Pancreas (tissue), 10 donors: ENCODE measurements around the gene FUCA1. TPM values are rescaled to one million over a fixed set of nuclear protein-coding genes. Genes with fewer than 3 reads are reported as not detected.

Experiments used
- ATAC-seq, 4 donors: fragments of 200-7000 bp; cut with Tn5 transposase; one replicate each; pipeline versions ENCODE4 v1.8.0 to v1.9.1; 2020; ENCODE audit warnings: mild to moderate bottlenecking in 4 of 4, moderate library complexity in 4 of 4
- DNase-seq, 6 donors: peaks; one replicate each; pipeline ENCODE4 v3.0.0-alpha.2; 2020
- FAIRE-seq: peaks from 2 replicates; lab custom pipeline; 2012; peaks lifted over from hg19 to GRCh38; lab: Jason Lieb, UNC
- H3K27ac ChIP-seq, 4 donors: fragments of 200-600 bp; sonication (generic); 1 replicate in 3 of 4; 2 replicates in 1 of 4; pipeline versions ENCODE4 v1.5.0 to v1.8.0; 2020
- H3K27me3 ChIP-seq, 4 donors: fragments of 200-600 bp; one replicate each; pipeline ENCODE4 v1.8.0; 2021
- H3K36me3 ChIP-seq, 3 donors: fragments of 200-600 bp; sonication (generic) in 1 of 3; one replicate each; pipeline versions ENCODE4 v1.5.0 to v1.8.0; 2020 to 2021
- H3K4me1 ChIP-seq, 3 donors: fragments of 200-600 bp; one replicate each; pipeline ENCODE4 v1.8.0; 2021
- H3K4me3 ChIP-seq, 4 donors: fragments of 200-600 bp; sonication (generic) in 2 of 4; one replicate each; pipeline versions ENCODE4 v1.5.0 to v1.8.0; 2020 to 2021
- H3K9me3 ChIP-seq, 4 donors: fragments of 200-600 bp; one replicate each; pipeline ENCODE4 v1.8.0; 2021
- WGBS, 2 donors: extraction: QIAGEN DNeasy Blood & Tissue Kit; methylation state at CpG; one replicate each; pipeline ENCODE4 v1.1.7; 2013; 5-methylcytosine and 5-hydroxymethylcytosine counted together
- intact Hi-C, 3 donors: fragments of 100-400 bp; cut with DNase I; formaldehyde crosslinking; loops; one replicate each; pipeline versions ENCODE4 v1.11.1 to v1.14.2; 2022
- polyA plus RNA-seq, 2 donors: library from polyadenylated mRNA; stranded (reverse); fragments of 200-250 nt; gene quantifications; one replicate each; pipeline ENCODE4 v1.2.3, GENCODE V29; 2013
- total RNA-seq, 6 donors: library from RNA; stranded (reverse); fragmentation: NEBNext Ultra II Directional in 4 of 6; extraction: Animal tissue kit (Norgen Biotek cat#: 25700) in 4 of 6; gene quantifications; one replicate each; pipeline versions ENCODE4 v1.2.1 to v1.2.4, GENCODE V29; 2021 to 2023
- TF ChIP-seq, protein P1 (sequence below), 4 donors: fragments of 200-600 bp; sonication (generic) in 3 of 4; IDR thresholded peaks; one replicate each; pipeline versions ENCODE4 v1.5.0 to v1.8.0; 2021; ENCODE audit warnings: antibody characterized with exemption in 4 of 4
- donor health status: healthy with polysubstance abuse.
- donor health status: DM: no; HTN: no; CAD: no; lungs with moderate emphysema.
- donor health status: DM: no; HTN: no; CAD: no.
- donor health status: control.
- donor health status: control.
- donor health status: Bipolar disorder and iron deficiency.
- donor health status: DM: yes; HTN: yes; CAD: no.
- donor health status: DM: no; HTN: no; CAD: no.
- donor health status: DM: no; HTN: no; CAD: no.
- donor health status: DM: yes; HTN: yes; CAD: no.

FUCA1 gene
- total and polyA plus RNA-seq, 8 donors: 8.3 to 27.8 (median 15.7) TPM

DNA sequence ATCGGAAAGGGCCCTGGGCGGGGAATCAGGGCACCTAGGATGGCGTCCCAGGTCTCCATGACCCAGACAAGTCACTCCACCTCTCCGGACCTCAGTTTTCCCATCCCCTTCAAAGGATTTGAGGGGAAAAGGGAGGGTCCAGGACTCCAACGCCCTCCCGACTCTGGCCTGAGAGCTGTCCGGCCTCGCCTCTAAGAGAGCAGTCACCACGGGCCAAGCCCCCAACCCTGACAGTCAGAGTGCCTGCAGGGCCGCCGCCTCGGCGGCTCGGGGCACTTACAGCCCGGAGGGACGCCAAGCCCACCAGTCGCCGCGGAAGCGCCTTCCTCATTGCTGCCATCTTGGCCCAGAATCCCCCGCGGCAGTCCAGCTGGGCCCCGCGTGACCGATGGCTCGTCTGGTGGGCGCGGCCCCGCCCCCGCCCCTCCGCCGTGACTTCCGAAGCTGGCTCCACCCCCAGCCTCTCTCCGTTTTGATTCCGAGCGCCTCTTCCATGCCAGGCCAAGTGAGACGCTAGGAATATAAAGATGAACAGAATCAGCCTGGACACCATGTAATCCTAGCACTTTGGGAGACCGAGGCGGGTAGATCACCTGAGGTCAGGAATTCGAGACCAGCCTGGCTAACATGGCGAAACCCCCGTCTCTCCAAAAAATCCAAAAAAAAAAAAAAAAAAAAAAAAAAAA is 42.9 kb downstream of the FUCA1 start, which contains the start of gene HMGCL:
TSS of gene HMGCL (minus strand) at position 354 of the 686 bp plus-strand sequence. CDS start at position 340, 14 bp downstream.
- Histone ChIP-seq H3K27me3 (no peaks in the 10 kb centered on the region), H3K4me3 (peak within 1 kb of the TSS; percentile 76 to 99 (median 90)), H3K9me3 (no peaks in the 10 kb centered on the region), H3K36me3 (no peaks in the 10 kb centered on the region), H3K27ac (peak within 1 kb of the TSS; percentile 77 to 91 (median 87)), H3K4me1 (peaks cover 0 to 6% (median 3%) of the 10 kb centered on the region in 3 donors)
- peak; percentile 86 to 95 (median 92) for DNase-seq
- WGBS, 2 donors: 0% methylated on average over 42 of the region's 42 CpGs
- peak; percentile 98 to 100 (median 100) for ATAC-seq
- TF ChIP-seq, protein P1, sequence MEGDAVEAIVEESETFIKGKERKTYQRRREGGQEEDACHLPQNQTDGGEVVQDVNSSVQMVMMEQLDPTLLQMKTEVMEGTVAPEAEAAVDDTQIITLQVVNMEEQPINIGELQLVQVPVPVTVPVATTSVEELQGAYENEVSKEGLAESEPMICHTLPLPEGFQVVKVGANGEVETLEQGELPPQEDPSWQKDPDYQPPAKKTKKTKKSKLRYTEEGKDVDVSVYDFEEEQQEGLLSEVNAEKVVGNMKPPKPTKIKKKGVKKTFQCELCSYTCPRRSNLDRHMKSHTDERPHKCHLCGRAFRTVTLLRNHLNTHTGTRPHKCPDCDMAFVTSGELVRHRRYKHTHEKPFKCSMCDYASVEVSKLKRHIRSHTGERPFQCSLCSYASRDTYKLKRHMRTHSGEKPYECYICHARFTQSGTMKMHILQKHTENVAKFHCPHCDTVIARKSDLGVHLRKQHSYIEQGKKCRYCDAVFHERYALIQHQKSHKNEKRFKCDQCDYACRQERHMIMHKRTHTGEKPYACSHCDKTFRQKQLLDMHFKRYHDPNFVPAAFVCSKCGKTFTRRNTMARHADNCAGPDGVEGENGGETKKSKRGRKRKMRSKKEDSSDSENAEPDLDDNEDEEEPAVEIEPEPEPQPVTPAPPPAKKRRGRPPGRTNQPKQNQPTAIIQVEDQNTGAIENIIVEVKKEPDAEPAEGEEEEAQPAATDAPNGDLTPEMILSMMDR (IDR thresholded peaks at IDR 0.05): no peak
- intact Hi-C loops: no loop called here
- no peak for FAIRE-seq

- Histone ChIP-seq H3K36me3 (no peaks in the 10 kb centered on the region), H3K27me3 (no peaks in the 10 kb centered on the region), H3K4me1 (peaks cover 0 to 6% (median 3%) of the 10 kb centered on the region in 3 donors), H3K4me3 (peak overlapping the region; percentile 76 to 99 (median 90)), H3K27ac (peak overlapping the region; percentile 77 to 91 (median 87)), H3K9me3 (no peaks in the 10 kb centered on the region)
- intact Hi-C loops: no loop called here
- FAIRE-seq (no peak), DNase-seq (no peak), ATAC-seq (peak in 3 of 4 donors; percentile 13 to 27 (median 19))
- 0 to 2% methylated on average over 8 of the region's 8 CpGs for WGBS, 2 donors
- TF ChIP-seq, protein P1 (IDR thresholded peaks at IDR 0.05): no peak
These were observed 43.4 kb downstream of the FUCA1 start for GRCh38 chr1:23824711-23825075.

- TF ChIP-seq, protein P1 (IDR thresholded peaks at IDR 0.05): no peak
- no peak overlapping the region for H3K4me3 ChIP-seq
- FAIRE-seq (no peak), ATAC-seq (no peak), DNase-seq (no peak)
- 77% methylated on average over 7 of the region's 7 CpGs for WGBS, 2 donors
- peaks cover 0 to 6% (median 3%) of the 10 kb centered on the region in 3 donors for H3K4me1 ChIP-seq
- no peaks in the 10 kb centered on the region for H3K9me3 ChIP-seq
- H3K27ac ChIP-seq: no peak overlapping the region
- H3K36me3 ChIP-seq: no peaks in the 10 kb centered on the region
- intact Hi-C loops: no loop called here
- no peaks in the 10 kb centered on the region for H3K27me3 ChIP-seq
These were observed 44.3 kb downstream of the FUCA1 start for GRCh38 chr1:23823767-23824166.

DNA sequence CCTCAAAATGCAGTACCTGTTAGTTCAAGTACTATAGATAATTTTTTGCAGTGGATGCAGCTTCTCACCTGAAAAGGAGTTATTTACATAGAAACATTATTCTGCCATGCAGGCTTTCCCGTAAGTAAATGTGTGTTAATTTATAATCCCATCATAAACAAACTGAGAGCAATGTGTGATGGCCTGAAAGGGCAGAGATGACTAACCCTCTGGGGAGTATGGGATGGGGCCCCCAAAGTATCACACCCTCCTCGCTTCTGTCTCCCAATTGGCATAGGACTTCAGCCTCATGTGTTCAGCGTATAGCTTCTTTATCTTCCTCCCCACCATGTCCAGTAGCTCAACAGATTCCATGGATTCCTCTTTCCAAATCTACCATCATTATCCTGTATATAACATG is 50.5 kb downstream of the FUCA1 start:
- Histone ChIP-seq H3K27me3 (no peaks in the 10 kb centered on the region), H3K9me3 (no peaks in the 10 kb centered on the region), H3K27ac (no peak overlapping the region), H3K4me1 (no peaks in the 10 kb centered on the region), H3K36me3 (peaks cover 0 to 46% (median 18%) of the 10 kb centered on the region in 3 donors), H3K4me3 (no peak overlapping the region)
- intact Hi-C loops: no loop called here
- WGBS, 2 donors: 85 to 89% methylated on average over 3 of the region's 3 CpGs
- DNase-seq (no peak), ATAC-seq (no peak), FAIRE-seq (no peak)
- TF ChIP-seq, protein P1 (IDR thresholded peaks at IDR 0.05): no peak

- H3K36me3 ChIP-seq: peaks cover 0 to 51% (median 18%) of the 10 kb centered on the region in 3 donors
- H3K4me3 ChIP-seq: no peak overlapping the region
- H3K27me3 ChIP-seq: no peaks in the 10 kb centered on the region
- H3K9me3 ChIP-seq: no peaks in the 10 kb centered on the region
- no peak for ATAC-seq
- no peak for DNase-seq
- no peak for FAIRE-seq
- H3K4me1 ChIP-seq: no peaks in the 10 kb centered on the region
- intact Hi-C loops: no loop called here
- TF ChIP-seq, protein P1 (IDR thresholded peaks at IDR 0.05): no peak
- no peak overlapping the region for H3K27ac ChIP-seq
These were observed 51.2 kb downstream of the FUCA1 start for GRCh38 chr1:23816906-23817305.
